HG03558 (cell line): ENCODE measurements around the gene KIF1C.
"Not testable (repeated sequence)": the region's sequence is repeated elsewhere in the genome, so short reads cannot be mapped to it uniquely, and the experiment has no call there.

Experiments used
- ATAC-seq: cut with Tn5 transposase; IDR thresholded peaks from one replicate; pipeline ENCODE4 v1.9.1; 2021; ENCODE audit warnings: moderate number of reproducible peaks; ENCODE audit not compliant: unreplicated experiment; ENCODE audit errors: extremely low read depth

The KIF1C gene

GRCh38 chr17:5034651-5035050 lies 36.9 kb downstream of the KIF1C start:
- ATAC-seq = no peak

DNA sequence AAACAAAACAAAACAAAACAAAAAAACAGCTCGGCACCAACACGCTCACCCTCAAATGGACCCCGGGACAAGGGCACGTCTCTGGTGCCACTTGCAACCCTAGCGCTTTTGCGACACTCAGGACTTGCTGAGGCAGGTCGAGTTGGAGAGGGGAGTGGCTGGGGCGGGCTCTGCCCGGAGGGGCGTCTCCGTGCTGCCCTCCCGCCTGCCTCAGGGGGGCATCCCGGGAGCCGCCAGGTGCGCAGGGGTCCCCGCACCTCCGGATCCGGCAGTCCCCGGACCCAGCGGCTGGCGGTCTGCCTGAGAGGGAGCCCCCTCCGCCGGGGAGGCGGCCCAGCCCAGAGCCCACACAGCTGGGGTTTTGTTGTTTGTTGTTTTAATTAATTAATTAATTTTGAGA lies 37.6 kb downstream of the KIF1C start, which contains the start of gene SLC52A1:
SLC52A1 (minus strand) TSS at position 112 of the 400 bp plus-strand sequence. CDS start 820 bp downstream, outside the sequence.
- no peak for ATAC-seq

- no peak for ATAC-seq
Measured at GRCh38 chr17:5042157-5043022, 44.6 kb downstream of the KIF1C start.

DNA sequence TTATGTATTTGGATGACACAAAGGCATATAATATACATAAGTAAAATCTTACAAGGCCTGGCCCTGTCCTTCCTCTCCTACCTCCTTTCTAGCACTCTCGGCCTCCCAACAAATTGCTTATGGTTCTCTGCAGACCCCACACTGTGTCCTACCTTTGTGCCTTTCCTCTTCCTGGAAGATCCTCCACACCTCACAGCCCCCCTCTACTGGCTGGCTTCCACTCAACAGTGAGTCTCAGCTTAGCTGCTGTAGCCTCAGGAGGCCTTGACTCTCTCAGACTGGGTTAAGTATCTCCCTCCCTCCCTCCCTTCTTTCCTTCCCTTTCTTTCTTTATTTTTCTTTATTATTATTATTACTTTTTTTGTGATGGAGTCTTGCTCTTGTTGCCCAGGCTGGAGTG lies 45.8 kb downstream of the KIF1C start:
- ATAC-seq = no peak

DNA sequence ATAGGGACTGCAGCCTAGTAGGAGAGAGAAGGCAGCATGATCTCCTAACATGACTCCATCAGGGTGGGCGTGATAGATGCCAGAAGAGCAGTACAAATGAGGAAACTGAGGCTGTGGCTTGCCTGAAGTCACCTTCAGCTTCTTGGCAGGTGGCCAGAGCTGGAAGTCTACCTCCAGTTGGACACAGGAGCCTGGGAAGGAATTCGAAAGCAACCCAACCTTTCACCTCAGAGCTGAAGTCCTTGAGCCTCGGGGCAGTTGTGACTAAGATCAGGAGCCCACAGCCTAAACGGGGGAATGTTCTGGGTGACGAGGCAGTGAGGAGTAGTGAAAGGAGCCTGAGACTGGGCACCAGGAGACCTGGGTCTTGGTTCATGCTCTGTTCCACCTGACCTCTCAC lies 46.9 kb downstream of the KIF1C start:
- ATAC-seq = no peak

DNA sequence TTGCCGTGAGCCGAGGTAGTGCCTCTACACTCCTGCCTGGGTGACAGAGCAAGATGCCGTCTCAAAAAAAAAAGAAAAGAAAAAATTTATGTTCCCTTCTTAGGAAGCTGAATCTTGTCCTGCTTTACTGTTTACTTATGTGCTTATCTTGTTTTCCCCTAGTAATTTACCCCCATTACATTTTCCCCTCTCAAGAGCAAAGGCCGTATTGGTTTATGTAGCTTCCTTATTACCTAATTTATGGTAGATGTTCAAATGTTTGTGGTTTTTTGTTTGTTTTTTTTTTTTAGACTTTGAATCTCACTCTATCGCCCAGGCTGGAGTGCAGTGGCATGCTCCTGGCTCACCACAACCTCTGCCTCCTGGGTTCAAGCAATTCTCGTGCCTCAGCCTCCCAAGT lies 47.7 kb downstream of the KIF1C start:
- no peak for ATAC-seq

DNA sequence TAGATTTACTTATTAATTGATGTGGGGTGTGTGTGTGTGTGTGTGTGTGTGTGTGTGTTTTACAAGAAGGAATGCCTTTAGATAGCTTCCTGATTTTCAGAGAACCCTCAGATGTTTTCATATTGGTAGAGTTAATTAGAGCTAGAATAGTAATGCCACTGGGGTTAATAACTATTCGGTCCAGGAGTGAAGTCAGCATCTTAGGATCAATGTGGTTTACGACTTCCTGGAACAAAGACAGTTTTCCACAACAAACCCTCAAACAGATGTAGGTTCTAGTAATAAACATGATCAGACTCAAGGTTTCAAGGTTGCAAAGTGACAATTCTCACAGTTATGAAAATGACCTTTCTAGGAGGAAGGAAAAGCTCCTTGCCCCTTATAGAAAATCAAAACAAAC lies 49.7 kb downstream of the KIF1C start:
- ATAC-seq = no peak

- ATAC-seq = no peak
Measured at GRCh38 chr17:5049314-5049841, 51.6 kb downstream of the KIF1C start.

- no peak for ATAC-seq
Measured at GRCh38 chr17:5050278-5050677, 52.5 kb downstream of the KIF1C start.

GRCh38 chr17:5055543-5055942 lies 57.8 kb downstream of the KIF1C start:
- ATAC-seq = no peak

- no peak for ATAC-seq
Measured at GRCh38 chr17:5065227-5065744, 67.5 kb downstream of the KIF1C start.

- ATAC-seq = no peak
Measured at GRCh38 chr17:5068236-5068635, 70.5 kb downstream of the KIF1C start.

DNA sequence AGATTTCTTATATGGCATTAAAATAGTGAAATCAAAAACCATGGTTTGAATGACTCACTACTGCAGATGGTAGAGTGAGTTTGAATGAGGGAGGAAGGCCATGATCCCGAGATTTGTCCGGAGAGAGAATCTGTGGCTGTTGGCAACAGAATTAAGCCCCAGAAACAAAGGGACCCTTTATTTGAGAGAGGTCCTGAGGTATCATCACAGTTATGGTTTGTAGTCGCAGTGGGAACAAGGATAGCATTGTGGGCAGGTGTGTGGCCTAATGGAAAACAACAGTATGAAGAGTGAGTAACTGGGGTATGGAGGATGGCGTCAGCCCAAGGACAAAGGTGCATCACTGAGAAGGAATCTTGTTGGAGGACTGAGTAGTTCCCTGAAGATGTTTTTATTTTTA lies 72.0 kb downstream of the KIF1C start:
- ATAC-seq = no peak

GRCh38 chr17:5075472-5075871 lies 77.7 kb downstream of the KIF1C start:
- ATAC-seq = not testable (repeated sequence)

GRCh38 chr17:5077275-5077674 lies 79.5 kb downstream of the KIF1C start:
- not testable (repeated sequence) for ATAC-seq

DNA sequence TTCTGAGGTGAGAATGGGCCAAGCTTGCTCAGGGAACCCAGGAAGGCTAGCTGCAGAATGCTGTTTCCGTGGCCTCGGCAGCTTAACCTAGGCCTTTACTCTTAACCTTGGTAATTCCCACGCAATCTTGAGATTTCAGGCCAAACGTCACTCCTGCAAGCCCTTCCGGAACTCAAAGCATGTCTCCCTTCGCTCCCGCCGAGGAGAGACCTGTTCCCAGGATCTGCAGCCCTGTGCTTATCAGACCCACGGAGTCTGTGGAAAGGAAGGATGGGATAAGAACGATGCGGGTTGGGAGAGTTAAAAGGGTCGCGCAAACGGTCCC lies 80.0 kb downstream of the KIF1C start:
- no peak for ATAC-seq
